Islet of Langerhans (tissue), 1 donor: ENCODE data around the gene LIN28B.
"Not testable (repeated sequence)": the region's sequence is repeated elsewhere in the genome, so short reads cannot be mapped to it uniquely, and the experiment has no call there.

Source experiments
- FAIRE-seq: peaks from one replicate; lab custom pipeline; 2011; peaks lifted over from hg19 to GRCh38; lab: Jason Lieb, UNC

Gene LIN28B

DNA sequence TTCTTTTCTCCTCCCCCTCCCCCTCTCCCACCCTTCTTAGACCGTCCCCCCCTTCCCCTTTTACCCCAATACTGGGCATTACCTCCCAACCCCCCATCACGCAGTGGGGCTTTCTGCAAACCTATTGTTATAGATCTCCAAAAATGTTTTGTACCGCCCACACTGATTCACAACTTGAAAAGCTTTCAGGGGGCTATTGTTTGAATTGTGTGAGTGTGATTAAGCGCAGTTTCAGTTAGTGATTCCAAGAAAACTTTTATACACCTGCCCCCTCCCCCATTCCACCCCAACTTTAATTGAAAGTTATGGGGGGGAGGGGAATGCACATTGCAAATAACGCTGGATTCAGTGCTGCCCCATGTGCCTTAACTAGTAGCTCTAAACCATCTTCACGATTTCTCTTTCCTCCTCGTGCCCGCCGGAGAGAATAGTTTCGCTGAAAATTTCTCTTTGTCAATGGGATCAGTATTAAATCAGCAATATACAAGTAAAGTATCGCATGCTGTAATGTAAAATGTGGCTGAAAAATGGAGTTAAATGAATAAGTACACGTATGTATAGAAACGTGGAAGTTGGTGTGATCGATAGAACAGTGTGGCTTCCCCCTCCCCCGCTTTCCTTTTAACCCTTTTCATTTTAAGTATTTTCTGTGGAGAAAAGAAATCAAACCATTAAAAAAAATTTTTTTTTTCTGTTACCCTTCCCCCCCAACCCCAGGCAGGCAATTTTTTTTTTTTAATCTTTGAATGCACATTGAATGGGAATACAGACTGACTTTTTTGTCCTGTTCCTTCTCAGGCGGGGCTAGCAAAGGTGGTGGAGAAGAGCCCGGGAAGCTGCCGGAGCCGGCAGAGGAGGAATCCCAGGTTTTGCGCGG is 632 bp downstream of the LIN28B start:
- FAIRE-seq, result no peak

DNA sequence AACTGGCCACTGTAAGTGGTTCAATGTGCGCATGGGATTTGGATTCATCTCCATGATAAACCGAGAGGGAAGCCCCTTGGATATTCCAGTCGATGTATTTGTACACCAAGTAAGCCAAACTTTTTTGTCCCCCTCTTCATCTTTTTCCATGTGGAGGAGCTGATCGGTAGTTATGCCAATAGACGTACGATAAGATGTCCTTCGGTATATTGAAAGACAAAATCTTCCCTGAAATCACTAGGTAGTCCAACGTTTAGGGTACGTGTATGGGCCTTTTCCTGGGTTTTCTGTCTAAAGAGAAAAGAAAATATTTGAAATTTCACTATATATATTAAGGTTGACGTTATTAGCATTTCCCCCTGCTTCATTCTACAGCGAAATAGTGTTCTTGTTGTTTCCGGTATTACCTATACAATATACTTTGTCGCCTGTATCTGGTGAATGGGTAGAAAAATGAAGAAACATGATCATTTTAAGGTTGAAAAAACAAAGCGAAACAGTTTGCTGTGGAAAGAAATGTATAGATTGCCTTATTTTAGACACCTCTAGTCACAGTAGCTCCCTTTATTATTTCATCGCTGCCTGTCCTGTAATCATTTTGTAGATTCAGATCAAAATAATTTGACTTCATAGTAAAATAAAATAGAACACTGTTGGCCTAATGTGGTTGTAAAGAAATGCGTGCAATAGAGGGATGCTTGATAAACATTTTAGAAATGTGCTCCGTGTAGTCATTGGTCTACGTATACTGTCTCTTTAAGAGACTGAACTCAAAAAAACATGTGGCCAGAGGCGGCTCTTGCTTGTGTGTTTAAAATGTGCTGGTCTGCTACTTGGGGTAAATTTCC is 1.5 kb downstream of the LIN28B start:
- FAIRE-seq, result no peak

DNA sequence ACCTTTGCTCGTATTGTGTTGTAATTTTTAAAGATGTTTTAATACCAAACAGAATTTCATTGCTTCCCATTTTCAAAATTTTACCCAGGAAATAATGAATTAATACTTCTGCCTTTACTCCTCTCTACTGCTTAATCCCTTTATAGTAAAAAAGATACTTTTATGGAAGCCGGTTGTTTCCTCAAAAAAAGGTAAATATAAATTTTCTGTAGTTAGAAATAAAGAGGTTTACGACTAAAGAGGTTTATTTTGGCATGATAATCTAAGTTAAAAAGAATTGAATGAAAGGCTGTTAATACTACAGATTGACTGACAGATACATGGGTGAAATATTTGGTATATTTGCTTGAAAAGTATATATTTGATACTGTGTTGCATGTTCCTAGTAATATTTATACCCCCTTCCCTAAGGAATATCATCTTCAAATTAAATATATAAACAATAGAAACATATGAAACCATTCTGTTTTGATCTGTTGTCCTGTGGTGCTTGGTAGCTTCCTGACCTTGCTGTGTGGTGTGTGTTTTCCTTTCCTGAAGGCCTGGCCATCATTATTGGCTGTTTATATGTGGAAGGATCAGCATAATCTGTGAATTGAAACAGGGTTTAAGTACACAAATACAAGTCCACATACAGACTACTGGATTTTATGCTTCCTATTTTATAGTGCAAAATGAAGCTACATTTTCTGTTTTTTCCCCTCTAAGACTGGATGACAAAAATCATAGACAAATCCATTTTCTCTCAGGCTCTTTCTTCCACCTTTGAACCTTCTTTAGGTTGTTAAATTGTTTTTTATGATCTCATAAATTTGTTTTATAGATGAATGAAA is 2.3 kb downstream of the LIN28B start:
- no peak for FAIRE-seq

DNA sequence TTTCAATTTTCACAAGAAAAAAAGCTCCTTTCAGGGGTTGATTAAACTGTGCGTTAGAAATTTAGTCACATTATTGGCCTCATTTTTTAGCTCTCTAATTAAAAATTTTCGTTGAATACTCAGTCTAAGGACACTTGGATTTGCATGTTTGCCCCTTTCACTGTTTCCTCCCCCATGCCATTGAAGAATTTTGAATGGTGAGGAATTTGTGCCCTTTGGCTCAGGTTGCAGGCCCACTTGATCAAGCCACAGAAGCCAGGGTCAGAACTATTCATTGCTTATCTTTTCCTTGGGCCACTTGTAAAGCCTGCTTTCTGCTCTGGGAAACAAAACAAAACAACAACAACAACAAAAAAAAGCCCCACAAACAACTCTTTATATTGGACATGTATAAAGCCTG is 12.2 kb downstream of the LIN28B start:
- no peak for FAIRE-seq

DNA sequence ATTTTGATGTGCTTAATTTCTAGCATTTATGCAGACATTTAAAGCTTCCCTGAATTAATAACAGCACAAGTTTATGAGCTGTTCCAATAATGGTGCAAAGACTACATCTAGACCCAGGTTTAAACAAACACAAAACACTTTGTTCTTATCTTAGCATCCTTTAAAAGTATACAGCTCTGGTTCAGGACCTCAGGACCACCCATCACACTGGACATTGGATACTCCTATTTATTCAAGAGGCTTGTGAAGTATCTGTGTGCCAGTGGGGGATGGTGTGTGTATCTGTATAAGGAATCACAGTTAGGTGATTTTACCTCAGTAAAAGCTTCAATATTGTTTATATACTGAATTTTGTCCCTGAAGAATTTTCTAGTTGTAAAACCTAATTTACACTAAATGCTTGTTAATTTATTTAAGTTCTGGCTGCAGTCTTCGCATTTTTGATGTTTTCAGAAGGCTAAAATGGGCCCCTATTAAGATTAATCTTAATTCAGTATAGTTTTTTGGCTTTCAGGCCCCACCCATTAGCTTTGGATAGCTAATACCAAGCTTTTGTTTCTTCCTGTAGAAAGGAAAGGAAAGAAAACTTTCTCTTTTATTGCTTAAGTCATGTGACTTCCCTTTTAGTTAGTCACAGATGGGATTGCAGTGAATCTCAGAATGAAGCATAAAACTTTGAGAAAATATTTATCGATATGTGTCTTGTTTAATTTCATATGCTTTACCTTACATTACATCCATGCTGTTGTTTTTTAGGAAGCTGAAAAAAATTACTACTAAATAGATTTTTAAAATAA is 13.1 kb downstream of the LIN28B start:
- FAIRE-seq, result no peak

DNA sequence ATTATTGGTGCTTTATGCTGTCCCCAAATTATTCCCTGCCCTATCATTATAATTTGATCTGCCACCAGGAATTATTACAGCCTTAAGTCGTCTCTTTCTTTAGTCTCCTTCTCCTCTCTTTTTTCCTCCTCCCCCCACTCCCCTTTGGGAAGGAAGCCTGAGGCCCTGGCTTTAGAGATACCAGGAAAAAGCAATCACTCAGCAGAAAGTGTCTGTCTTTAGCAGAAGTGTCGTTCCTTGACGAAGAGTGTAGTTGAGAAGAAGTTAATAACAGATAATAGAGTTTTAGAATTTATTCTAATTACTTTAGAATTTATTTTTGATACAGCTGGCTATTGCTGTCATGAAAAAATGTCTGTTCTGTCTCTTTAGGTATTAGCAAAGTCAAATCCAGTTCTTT is 16.5 kb downstream of the LIN28B start:
- FAIRE-seq, result no peak

DNA sequence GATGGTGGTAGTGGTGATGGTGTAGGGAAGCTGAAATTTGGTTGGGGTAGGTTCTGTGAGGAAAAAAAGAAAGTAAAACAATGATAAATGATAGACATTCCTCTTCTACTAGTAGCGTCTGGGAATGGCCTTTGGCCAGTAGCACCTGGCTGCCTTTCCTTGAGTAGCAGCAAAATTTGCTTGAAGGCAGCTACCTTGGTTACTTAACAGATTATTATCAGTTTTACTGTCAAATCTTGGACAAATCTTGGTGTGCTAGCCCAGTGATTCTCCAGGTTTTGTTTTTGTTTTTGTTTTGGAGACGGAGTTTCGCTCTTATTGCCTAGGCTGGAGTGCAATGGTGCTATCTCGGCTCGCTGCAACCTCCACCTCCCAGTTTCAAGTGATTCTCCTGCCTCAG is 26.4 kb downstream of the LIN28B start:
- no peak for FAIRE-seq

DNA sequence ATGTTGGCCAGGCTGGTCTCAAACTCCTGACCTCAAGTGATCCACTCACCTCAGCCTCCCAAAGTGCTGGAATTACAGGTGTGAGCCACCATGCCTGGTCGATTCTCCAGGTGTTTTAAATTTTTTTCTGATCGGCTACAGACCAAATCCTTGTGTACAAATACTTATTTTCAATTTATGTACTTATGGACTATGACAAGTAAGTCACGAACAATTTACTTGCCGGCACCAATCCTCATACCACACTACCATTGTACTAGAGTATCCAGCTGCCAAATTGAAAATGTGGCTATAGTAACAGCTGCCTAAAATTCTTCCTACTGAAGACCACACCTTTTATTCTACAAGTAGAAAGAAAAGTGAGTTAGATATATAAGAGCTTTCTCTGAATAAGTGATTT is 26.9 kb downstream of the LIN28B start:
- FAIRE-seq, result no peak

DNA sequence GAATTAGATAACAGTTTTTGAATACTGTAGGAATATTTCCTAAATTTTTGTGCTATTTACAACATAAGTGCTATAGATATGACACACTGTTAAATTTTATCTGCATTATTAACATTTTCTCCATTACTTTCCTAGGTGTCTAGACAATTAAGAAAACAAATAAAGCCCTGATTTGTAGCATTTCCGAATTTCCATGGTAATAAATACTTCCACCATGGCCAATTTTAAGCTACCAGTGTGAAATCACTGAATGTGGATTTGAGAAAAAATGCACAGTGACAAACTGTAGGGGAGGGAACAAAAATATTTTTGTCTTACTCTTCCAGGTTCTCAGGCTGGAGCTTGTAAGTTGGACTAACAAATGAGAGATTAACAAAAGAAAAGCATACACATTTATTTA is 27.9 kb downstream of the LIN28B start:
- no peak for FAIRE-seq

DNA sequence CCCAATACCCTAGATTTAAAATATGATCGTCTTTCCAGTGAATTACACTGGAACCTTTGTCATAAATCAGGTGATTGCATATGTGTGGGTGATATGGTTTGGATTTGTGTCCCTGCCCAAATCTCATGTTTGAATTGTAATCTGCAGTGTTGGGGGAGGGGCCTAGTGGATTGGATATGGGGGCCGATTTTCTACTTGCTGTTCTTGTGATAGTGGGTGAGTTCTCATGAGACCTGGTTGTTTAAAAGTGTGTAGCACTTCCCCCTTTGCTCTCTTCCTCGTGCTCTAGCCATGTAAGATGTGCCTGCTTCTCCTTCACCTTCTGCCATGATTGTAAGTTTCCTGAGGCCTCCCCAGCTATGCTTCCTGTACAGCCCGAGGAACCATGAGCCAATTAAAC is 29.0 kb downstream of the LIN28B start:
- FAIRE-seq, result not testable (repeated sequence)

DNA sequence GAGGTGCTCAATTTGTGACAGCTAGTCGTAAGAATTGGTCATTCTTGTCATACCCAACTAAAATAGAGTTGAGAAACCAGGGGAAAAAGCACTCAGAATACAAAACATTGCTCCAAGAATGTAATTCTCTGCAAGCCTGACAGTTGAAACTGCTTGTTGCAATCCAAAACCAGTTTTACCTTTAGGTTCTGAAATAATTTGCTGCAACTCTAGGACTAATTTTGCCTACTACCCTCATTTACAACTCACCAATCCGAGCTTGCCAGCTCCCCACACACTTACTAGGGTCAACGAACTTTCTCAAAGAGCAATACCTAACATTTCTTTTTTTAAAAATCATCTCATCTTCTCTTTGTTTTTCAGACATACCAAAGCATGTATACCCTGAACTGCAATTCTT is 29.7 kb downstream of the LIN28B start:
- no peak for FAIRE-seq

DNA sequence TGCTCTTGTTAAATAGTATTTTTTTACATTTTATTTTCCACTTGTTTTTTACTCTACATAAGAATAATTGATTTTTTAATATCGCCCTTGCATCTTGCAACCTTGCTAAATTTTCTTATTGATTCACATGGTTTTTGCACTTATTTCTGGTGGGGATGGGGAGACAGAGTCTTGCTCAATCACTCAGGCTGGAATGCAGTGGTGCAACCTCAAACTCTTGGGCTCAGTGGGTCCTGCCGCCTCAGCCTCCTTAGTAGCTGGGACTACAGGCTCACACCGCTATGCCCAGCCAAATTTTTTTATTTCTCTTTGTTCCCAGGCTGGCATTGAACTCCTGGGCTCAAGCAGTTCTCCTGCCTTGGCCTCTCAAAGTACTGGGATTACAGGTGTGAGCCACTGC is 30.3 kb downstream of the LIN28B start:
- no peak for FAIRE-seq

DNA sequence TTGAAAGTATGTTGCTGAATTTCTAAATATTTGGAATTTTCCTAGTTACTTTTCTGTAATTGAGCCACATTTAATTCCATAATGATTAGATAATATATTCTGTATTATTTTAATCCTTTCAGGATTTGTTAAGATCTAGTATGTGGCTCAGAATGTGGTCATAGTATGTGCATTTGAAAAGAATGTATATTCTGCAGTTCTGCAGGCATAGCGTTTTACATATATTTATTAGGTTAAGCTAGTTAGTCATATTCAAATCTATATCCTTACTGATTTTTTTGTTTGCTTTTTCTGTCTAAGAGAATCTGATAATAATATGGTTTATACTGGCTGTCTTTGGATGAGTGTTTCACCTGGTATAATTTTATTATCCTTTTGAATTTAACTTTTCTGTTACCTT is 33.2 kb downstream of the LIN28B start:
- no peak for FAIRE-seq

DNA sequence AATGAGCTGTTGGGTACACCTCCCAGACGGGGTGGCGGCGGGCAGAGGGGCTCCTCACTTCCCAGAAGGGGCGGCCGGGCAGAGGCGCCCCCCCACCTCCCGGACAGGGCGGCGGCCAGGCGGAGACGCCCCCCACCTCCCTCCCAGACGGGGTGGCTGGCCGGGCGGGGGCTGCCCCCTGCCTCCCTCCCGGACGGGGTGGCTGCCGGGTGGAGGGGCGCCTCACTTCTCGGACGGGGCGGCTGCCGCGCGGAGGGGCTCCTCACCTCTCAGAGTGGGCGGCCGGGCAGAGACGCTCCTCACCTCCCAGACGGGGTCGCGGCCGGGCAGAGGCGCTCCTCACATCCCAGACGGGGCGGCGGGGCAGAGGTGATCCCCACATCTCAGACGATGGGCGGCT is 34.2 kb downstream of the LIN28B start:
- not testable (repeated sequence) for FAIRE-seq

DNA sequence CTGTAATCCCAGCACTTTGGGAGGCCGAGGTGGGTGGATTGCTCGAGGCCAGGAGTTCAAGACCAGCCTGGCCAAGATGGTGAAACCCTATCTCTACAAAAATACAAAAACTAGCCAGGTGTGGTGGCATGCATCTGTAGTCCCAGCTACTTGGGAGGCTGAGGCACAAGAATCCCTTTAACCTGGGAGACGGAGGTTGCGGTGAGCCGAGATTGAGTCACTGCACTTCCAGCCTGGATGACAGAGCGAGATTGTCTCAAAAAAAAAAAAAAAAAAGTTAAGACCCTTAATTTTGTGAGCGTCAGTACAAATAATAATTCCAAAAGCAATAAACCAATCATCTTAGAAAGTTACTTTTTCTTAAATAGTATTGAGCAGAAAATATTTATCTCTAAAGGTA is 36.7 kb downstream of the LIN28B start:
- FAIRE-seq, result not testable (repeated sequence)

DNA sequence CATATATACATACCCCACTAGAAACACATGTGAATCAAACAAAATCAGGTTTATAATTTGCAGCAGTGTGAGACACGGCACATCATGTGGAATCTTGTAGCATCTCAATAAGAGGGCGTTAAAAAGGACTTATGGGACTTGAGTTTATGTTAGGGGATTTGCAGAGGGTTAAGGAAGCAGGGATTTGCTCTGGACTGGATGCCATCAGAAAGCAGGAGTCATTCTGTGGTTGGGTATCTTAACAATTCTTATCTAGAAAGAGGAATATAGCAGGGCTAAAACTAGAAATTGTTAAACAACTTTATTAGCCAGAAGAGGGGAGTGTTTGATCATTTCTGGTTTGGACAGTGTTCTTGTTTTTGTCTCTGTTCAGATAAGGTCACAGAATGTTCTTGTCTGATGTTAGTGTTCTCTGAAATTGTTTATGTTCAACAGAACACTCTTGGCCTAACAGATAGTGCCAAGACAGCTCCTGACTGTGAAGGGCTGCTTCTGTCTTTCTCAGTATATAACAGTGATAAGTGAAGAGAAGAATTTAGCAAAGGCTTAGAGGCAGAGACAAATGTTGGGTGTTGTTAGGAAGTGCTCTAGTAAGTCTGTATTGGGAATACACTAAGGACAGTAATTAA is 39.2 kb downstream of the LIN28B start:
- no peak for FAIRE-seq

DNA sequence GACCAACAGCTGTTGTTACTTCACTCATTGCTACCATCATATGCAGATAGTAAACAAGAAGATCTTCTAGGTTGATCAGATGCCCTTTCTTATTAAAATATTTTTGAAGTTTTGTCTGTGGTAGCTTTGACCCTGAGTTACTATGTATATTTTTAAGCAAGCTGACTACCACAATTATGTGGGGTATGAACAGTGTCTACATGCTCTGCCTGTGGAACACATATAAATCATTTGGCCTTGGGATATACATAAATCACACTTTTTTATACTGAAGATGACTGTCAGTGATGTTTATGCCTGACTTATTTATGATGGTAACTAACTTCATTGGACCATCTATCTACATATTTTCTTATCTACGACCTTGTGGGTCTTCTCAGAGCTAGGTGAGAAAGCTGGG is 44.2 kb downstream of the LIN28B start:
- FAIRE-seq, result no peak

DNA sequence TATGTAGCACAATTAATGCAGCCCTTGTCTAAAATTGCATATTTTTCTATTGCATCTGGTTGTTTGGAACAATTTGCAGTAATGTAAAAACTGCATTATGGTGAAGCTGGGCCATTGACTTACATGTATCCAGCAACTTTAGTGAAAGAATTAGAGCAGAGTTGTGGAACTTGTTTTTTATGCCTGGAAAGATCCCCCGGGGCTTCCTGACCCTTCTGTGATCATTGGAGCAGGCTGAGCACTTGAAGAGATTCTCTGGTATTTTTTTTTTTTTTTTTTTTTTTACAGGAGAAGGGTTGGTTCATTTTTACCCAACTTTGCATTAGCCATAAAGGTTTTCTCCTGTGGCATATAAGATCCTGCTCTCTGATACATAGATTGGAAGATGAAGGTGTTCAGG is 45.0 kb downstream of the LIN28B start:
- FAIRE-seq, result no peak

DNA sequence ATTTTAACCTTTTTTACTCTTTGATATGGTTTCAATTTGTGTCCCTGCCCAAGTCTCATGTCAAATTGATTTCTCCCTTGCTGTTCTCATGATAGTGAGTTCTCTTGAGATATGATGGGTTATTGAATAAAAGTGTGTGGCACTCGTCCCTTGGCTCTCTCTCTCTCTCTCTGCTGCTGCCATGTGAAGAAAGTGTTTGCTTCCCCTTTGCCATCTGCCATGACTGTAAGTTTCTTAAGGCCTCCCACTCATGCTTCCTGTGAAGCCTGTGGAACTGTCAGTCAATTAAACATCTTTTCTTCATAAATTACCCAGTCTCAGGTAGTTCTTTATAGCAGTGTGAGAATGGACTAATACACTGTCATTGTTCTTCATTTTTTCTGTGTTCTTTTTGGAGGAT is 48.5 kb downstream of the LIN28B start:
- FAIRE-seq, result no peak

DNA sequence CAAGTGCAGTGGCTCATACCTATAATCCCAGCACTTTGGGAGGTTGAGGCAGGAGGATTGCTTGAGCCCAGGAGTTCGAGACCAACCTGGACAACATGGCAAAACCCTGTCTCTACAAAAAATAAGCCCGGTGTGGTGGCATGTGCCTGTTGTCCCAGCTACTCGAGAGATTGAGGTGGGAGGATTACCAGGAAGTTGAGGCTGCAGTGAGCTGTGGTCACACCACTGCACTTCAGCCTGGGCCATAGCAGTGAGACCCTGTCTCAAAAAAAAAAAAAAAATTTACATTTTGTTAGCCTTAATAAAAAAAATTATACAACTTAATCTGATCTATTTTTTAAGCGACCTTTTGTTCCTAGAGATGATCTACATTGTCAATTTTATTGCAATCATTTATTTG is 56.6 kb downstream of the LIN28B start:
- not testable (repeated sequence) for FAIRE-seq

DNA sequence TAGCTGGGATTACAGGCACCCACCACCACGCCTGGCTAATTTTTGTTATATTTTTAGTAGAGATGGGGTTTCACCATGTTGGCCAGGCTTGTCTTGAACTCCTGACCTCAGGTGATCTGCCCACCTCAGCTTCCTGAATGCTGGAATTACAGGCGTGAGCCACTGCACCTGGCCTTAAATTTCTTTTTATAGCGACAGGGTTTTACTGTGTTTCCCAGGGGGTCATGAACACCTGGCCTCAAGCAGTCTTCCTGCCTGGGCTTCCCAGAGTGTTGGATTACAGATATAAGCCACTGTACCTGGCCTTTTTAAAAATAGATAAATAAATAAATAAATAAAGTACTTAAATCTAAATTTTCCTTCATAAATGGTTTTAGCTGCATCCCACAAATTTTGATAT is 57.5 kb downstream of the LIN28B start:
- FAIRE-seq, result no peak
